CD4-positive, alpha-beta T cell treated with Interleukin-10 for 1 hour (primary cell): ENCODE results near the gene FAM111A.

Source experiments
- DNase-seq: peaks from one replicate; pipeline ENCODE4 v3.0.0-alpha.2; 2020

FAM111A gene

GRCh38 chr11:59144096-59144495 is 1.4 kb downstream of the FAM111A start:
- DNase-seq = no peak

- DNase-seq = peak; percentile 83
These were observed 2.1 kb downstream of the FAM111A start for GRCh38 chr11:59144579-59145345.

- DNase-seq = no peak
These were observed 2.9 kb downstream of the FAM111A start for GRCh38 chr11:59145534-59145933.

GRCh38 chr11:59151761-59152160 is 9.1 kb downstream of the FAM111A start:
- DNase-seq = no peak

GRCh38 chr11:59152312-59152951 is 9.8 kb downstream of the FAM111A start:
- DNase-seq = no peak

GRCh38 chr11:59154610-59155009 is 12.0 kb downstream of the FAM111A start:
- DNase-seq = no peak

- DNase-seq = no peak
These were observed 14.8 kb downstream of the FAM111A start for GRCh38 chr11:59157433-59157832.

- DNase-seq = peak; percentile 79
These were observed 15.8 kb downstream of the FAM111A start for GRCh38 chr11:59158206-59159068.

GRCh38 chr11:59164028-59164427 is 21.4 kb downstream of the FAM111A start:
- DNase-seq = no peak

GRCh38 chr11:59171508-59172322 is 29.1 kb downstream of the FAM111A start, which contains the start of gene DTX4:
DTX4 (plus strand) TSS chr11:59172132; CDS start chr11:59172596, 464 bp downstream.
- peak; percentile 89 for DNase-seq

- no peak for DNase-seq
These were observed 29.9 kb downstream of the FAM111A start for GRCh38 chr11:59172345-59173079.

GRCh38 chr11:59173080-59173963 is 30.7 kb downstream of the FAM111A start:
- DNase-seq = peak; percentile 9

- DNase-seq = no peak
These were observed 31.5 kb downstream of the FAM111A start for GRCh38 chr11:59173964-59174663.

GRCh38 chr11:59174664-59175033 is 32.0 kb downstream of the FAM111A start:
- DNase-seq = no peak

GRCh38 chr11:59175091-59175501 is 32.4 kb downstream of the FAM111A start:
- DNase-seq = no peak

- no peak for DNase-seq
These were observed 33.7 kb downstream of the FAM111A start for GRCh38 chr11:59176330-59176729.

- DNase-seq = no peak
These were observed 35.7 kb downstream of the FAM111A start for GRCh38 chr11:59178402-59178801.

GRCh38 chr11:59179121-59179520 is 36.5 kb downstream of the FAM111A start:
- DNase-seq = no peak

GRCh38 chr11:59180168-59180776 is 37.6 kb downstream of the FAM111A start:
- no peak for DNase-seq

- no peak for DNase-seq
These were observed 38.3 kb downstream of the FAM111A start for GRCh38 chr11:59180907-59181306.
